Endothelial cell of umbilical vein (primary cell): ENCODE data around the gene SPECC1L.

ENCODE experiments used
- POLR2A ChIP-seq: IDR thresholded peaks from 2 replicates; pipeline ENCODE4 v1.6.1; 2012; ENCODE audit warnings: low read depth, mild to moderate bottlenecking, control low read depth, low read length
- POLR2AphosphoS5 ChIP-seq: IDR thresholded peaks from 2 replicates; pipeline ENCODE4 v1.6.1; 2012; ENCODE audit warnings: low read depth, mild to moderate bottlenecking, control low read depth, low read length, moderate library complexity; ENCODE audit not compliant: insufficient read depth
- TF ChIP-seq, protein P1 (sequence below), 2 donors: IDR thresholded peaks; 1 replicate in 1 of 2; 2 replicates in 1 of 2; pipeline ENCODE4 v1.5.1; 2011; ENCODE audit warnings: low read length in 2 of 2, mild to moderate bottlenecking in 2 of 2, moderate library complexity in 2 of 2, control low read depth in 1 of 2, inconsistent platforms in 1 of 2, low read depth in 1 of 2; ENCODE audit not compliant: insufficient read depth in 1 of 2; ENCODE audit errors: extremely low read depth in 1 of 2

DNA sequence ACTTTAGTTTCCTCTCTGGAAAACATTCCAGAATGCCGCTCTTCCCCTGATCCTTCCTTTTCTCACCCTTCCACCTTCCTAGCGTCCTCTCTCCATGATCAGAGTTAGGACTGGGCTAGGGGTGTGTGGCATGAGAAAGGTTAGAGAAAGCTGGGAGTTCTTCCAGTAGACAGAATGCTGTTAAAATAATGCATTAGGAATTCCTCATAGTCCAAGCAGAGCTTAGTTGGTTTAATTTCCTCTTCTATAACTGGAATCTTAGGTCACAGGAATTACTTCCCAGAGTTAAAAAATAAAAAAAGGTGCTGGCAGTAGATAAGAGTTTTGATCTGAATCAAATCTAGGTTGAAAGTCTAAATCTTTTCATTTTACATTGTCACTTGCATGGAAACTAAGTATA, 119.5 kb downstream of the SPECC1L start:
- TF ChIP-seq POLR2A (no peak), POLR2AphosphoS5 (no peak)
- TF ChIP-seq, protein P1, sequence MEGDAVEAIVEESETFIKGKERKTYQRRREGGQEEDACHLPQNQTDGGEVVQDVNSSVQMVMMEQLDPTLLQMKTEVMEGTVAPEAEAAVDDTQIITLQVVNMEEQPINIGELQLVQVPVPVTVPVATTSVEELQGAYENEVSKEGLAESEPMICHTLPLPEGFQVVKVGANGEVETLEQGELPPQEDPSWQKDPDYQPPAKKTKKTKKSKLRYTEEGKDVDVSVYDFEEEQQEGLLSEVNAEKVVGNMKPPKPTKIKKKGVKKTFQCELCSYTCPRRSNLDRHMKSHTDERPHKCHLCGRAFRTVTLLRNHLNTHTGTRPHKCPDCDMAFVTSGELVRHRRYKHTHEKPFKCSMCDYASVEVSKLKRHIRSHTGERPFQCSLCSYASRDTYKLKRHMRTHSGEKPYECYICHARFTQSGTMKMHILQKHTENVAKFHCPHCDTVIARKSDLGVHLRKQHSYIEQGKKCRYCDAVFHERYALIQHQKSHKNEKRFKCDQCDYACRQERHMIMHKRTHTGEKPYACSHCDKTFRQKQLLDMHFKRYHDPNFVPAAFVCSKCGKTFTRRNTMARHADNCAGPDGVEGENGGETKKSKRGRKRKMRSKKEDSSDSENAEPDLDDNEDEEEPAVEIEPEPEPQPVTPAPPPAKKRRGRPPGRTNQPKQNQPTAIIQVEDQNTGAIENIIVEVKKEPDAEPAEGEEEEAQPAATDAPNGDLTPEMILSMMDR (IDR thresholded peaks at IDR 0.05; ENCODE audit: extremely low read depth in 1 of 2, insufficient read depth in 1 of 2, low read depth in 1 of 2, low read length in 2 of 2): no peak
